Activated naive CD8-positive, alpha-beta T cell treated with anti-CD3 and anti-CD28 coated beads for 36 hours (primary cell): Measurements from ENCODE around the gene TGFB1I1. TPM values are rescaled to one million over a fixed set of nuclear protein-coding genes. Genes with fewer than 3 reads are reported as not detected.
A peak's percentile ranks its signal among the peaks of the same experiment; 100 is the strongest.
"Not testable (repeated sequence)": the region's sequence is repeated elsewhere in the genome, so short reads cannot be mapped to it uniquely, and the experiment has no call there.

Experiments used
- DNase-seq: peaks from one replicate; pipeline ENCODE4 v3.0.0; 2021
- H3K27ac Mint-ChIP-seq: one replicate; pipeline ENCODE4 v1.8.0; 2022; ENCODE audit warnings: mild to moderate bottlenecking, moderate library complexity, mixed read lengths
- H3K27me3 Mint-ChIP-seq: one replicate; pipeline ENCODE4 v1.8.0; 2022; ENCODE audit warnings: mild to moderate bottlenecking, mixed read lengths
- H3K36me3 Mint-ChIP-seq: one replicate; pipeline ENCODE4 v1.8.0; 2021; ENCODE audit warnings: mild to moderate bottlenecking, mixed read lengths
- H3K4me1 Mint-ChIP-seq: one replicate; pipeline ENCODE4 v1.8.0; 2021; ENCODE audit warnings: mixed read lengths
- H3K4me3 Mint-ChIP-seq: one replicate; pipeline ENCODE4 v1.8.0; 2022; ENCODE audit warnings: mild to moderate bottlenecking, moderate library complexity, mixed read lengths
- H3K9me3 Mint-ChIP-seq: one replicate; pipeline ENCODE4 v1.8.0; 2022; ENCODE audit warnings: mixed read lengths
- total RNA-seq, 2 experiments: library from RNA; stranded (reverse); gene quantifications; one replicate each; pipeline ENCODE4 v1.2.3, GENCODE V29; 2021

Gene TGFB1I1
- total RNA-seq, 2 experiments from 2014 or later, result 0.32 to 0.49 TPM

- Mint-ChIP-seq H3K27me3 (peaks cover 28% of the 10 kb centered on the region), H3K36me3 (no peaks in the 10 kb centered on the region), H3K4me1 (peaks cover 18% of the 10 kb centered on the region), H3K9me3 (no peaks in the 10 kb centered on the region), H3K27ac (no peak overlapping the region), H3K4me3 (no peak overlapping the region)
- DNase-seq, result no peak
Measured at GRCh38 chr16:31473264-31473984, 1.5 kb downstream of the TGFB1I1 start.

- Mint-ChIP-seq H3K27ac (no peak overlapping the region), H3K4me1 (peaks cover 18% of the 10 kb centered on the region), H3K27me3 (peaks cover 28% of the 10 kb centered on the region), H3K36me3 (no peaks in the 10 kb centered on the region), H3K9me3 (no peaks in the 10 kb centered on the region), H3K4me3 (no peak overlapping the region)
- no peak for DNase-seq
Measured at GRCh38 chr16:31474173-31474714, 2.3 kb downstream of the TGFB1I1 start.

GRCh38 chr16:31474773-31475738, 3.1 kb downstream of the TGFB1I1 start:
- H3K27ac Mint-ChIP-seq, result no peak overlapping the region
- H3K27me3 Mint-ChIP-seq, result peaks cover 28% of the 10 kb centered on the region
- DNase-seq, result no peak
- H3K9me3 Mint-ChIP-seq, result no peaks in the 10 kb centered on the region
- peaks cover 18% of the 10 kb centered on the region for H3K4me1 Mint-ChIP-seq
- no peaks in the 10 kb centered on the region for H3K36me3 Mint-ChIP-seq
- no peak overlapping the region for H3K4me3 Mint-ChIP-seq

GRCh38 chr16:31475946-31476302, 4.0 kb downstream of the TGFB1I1 start:
- H3K9me3 Mint-ChIP-seq, result no peaks in the 10 kb centered on the region

GRCh38 chr16:31476303-31477219, 4.6 kb downstream of the TGFB1I1 start:
- peak; percentile 76 for DNase-seq
- H3K4me3 Mint-ChIP-seq, result peak overlapping the region; percentile 75
- peaks cover 20% of the 10 kb centered on the region for H3K27me3 Mint-ChIP-seq
- no peak overlapping the region for H3K27ac Mint-ChIP-seq
- H3K4me1 Mint-ChIP-seq, result peaks cover 18% of the 10 kb centered on the region
- no peaks in the 10 kb centered on the region for H3K9me3 Mint-ChIP-seq
- H3K36me3 Mint-ChIP-seq, result no peaks in the 10 kb centered on the region

More at GRCh38 chr16:31475946-31476302, 4.0 kb downstream of the TGFB1I1 start:
- Mint-ChIP-seq H3K27me3 (peaks cover 26% of the 10 kb centered on the region), H3K4me3 (peak overlapping the region; percentile 75), H3K36me3 (no peaks in the 10 kb centered on the region), H3K27ac (no peak overlapping the region), H3K4me1 (peaks cover 18% of the 10 kb centered on the region)
- no peak for DNase-seq

GRCh38 chr16:31477220-31478216, 5.6 kb downstream of the TGFB1I1 start:
- Mint-ChIP-seq H3K4me3 (peak overlapping the region; percentile 61), H3K9me3 (no peaks in the 10 kb centered on the region), H3K36me3 (no peaks in the 10 kb centered on the region), H3K27ac (no peak overlapping the region), H3K27me3 (peaks cover 14% of the 10 kb centered on the region), H3K4me1 (peaks cover 16% of the 10 kb centered on the region)
- peak; percentile 45 for DNase-seq

- DNase-seq, result no peak
- H3K27ac Mint-ChIP-seq, result no peak overlapping the region
- peaks cover 13% of the 10 kb centered on the region for H3K4me1 Mint-ChIP-seq
Measured at GRCh38 chr16:31478956-31479355, 7.0 kb downstream of the TGFB1I1 start.

GRCh38 chr16:31479751-31480150, 7.8 kb downstream of the TGFB1I1 start:
- H3K27ac Mint-ChIP-seq, result no peak overlapping the region

More at GRCh38 chr16:31478956-31479355, 7.0 kb downstream of the TGFB1I1 start:
- no peak overlapping the region for H3K4me3 Mint-ChIP-seq
- peaks cover 4% of the 10 kb centered on the region for H3K27me3 Mint-ChIP-seq
- H3K36me3 Mint-ChIP-seq, result no peaks in the 10 kb centered on the region
- no peaks in the 10 kb centered on the region for H3K9me3 Mint-ChIP-seq

GRCh38 chr16:31480851-31481536, 9.0 kb downstream of the TGFB1I1 start:
- Mint-ChIP-seq H3K9me3 (no peaks in the 10 kb centered on the region), H3K4me1 (peaks cover 12% of the 10 kb centered on the region), H3K36me3 (no peaks in the 10 kb centered on the region), H3K27me3 (peaks cover 4% of the 10 kb centered on the region), H3K27ac (no peak overlapping the region), H3K4me3 (no peak overlapping the region)
- DNase-seq, result no peak

More at GRCh38 chr16:31479751-31480150, 7.8 kb downstream of the TGFB1I1 start:
- Mint-ChIP-seq H3K4me1 (peaks cover 13% of the 10 kb centered on the region), H3K4me3 (no peak overlapping the region), H3K27me3 (peaks cover 4% of the 10 kb centered on the region), H3K36me3 (no peaks in the 10 kb centered on the region), H3K9me3 (no peaks in the 10 kb centered on the region)
- DNase-seq, result no peak

- no peak for DNase-seq
- H3K27ac Mint-ChIP-seq, result no peak within 1 kb of the TSS
- no peaks in the 10 kb centered on the region for H3K9me3 Mint-ChIP-seq
- no peak within 1 kb of the TSS for H3K4me3 Mint-ChIP-seq
- no peaks in the 10 kb centered on the region for H3K36me3 Mint-ChIP-seq
- peaks cover 4% of the 10 kb centered on the region for H3K4me1 Mint-ChIP-seq
- H3K27me3 Mint-ChIP-seq, result no peaks in the 10 kb centered on the region
Measured at GRCh38 chr16:31483081-31483480, 11.1 kb downstream of the TGFB1I1 start, which contains the start of gene SLC5A2. Gene SLC5A2 (plus strand): TSS chr16:31483123. CDS start chr16:31483137, 14 bp downstream.

- H3K36me3 Mint-ChIP-seq, H3K4me3 Mint-ChIP-seq, H3K27me3 Mint-ChIP-seq, H3K4me1 Mint-ChIP-seq, DNase-seq, H3K27ac Mint-ChIP-seq, H3K9me3 Mint-ChIP-seq: not testable (repeated sequence)
Measured at GRCh38 chr16:31484048-31484447, 12.1 kb downstream of the TGFB1I1 start.

- H3K9me3 Mint-ChIP-seq, result no peaks in the 10 kb centered on the region
- no peak overlapping the region for H3K4me3 Mint-ChIP-seq
- peaks cover 3% of the 10 kb centered on the region for H3K4me1 Mint-ChIP-seq
- no peak for DNase-seq
- no peaks in the 10 kb centered on the region for H3K36me3 Mint-ChIP-seq
- H3K27me3 Mint-ChIP-seq, result no peaks in the 10 kb centered on the region
- no peak overlapping the region for H3K27ac Mint-ChIP-seq
Measured at GRCh38 chr16:31484491-31485171, 12.7 kb downstream of the TGFB1I1 start.
